Neural cell (in vitro differentiated cells): Measurements from ENCODE around the gene RASGEF1B.

Source experiments
- EP300 ChIP-seq: fragments of 450-650 bp; conservative IDR thresholded peaks from 2 replicates; pipeline ENCODE4 v1.6.1; 2014; ENCODE audit warnings: antibody characterized with exemption, mild to moderate bottlenecking, moderate library complexity; ENCODE audit not compliant: poor library complexity, severe bottlenecking
- EZH2 ChIP-seq: fragments of 200-600, 300-800 bp; shearing (Covaris generic), sonication (generic); IDR thresholded peaks from 2 replicates; pipeline ENCODE4 v1.6.1; 2014; ENCODE audit warnings: antibody characterized with exemption, low read length, borderline replicate concordance, mild to moderate bottlenecking; ENCODE audit not compliant: insufficient read depth, poor library complexity, severe bottlenecking
- MXI1 ChIP-seq: fragments of 450-650 bp; conservative IDR thresholded peaks from 2 replicates; pipeline ENCODE4 v1.6.1; 2014; ENCODE audit warnings: antibody characterized with exemption, mild to moderate bottlenecking; ENCODE audit not compliant: poor library complexity, severe bottlenecking
- POLR2AphosphoS5 ChIP-seq: IDR thresholded peaks from 2 replicates; pipeline ENCODE4 v1.6.1; 2012
- RAD21 ChIP-seq: fragments of 450-650 bp; conservative IDR thresholded peaks from 2 replicates; pipeline ENCODE4 v1.6.1; 2014; ENCODE audit warnings: antibody characterized with exemption, mild to moderate bottlenecking, moderate library complexity
- REST ChIP-seq: IDR thresholded peaks from 2 replicates; pipeline ENCODE4 v1.6.1; 2012; ENCODE audit warnings: borderline replicate concordance
- SMC3 ChIP-seq: fragments of 450-650 bp; conservative IDR thresholded peaks from 2 replicates; pipeline ENCODE4 v1.6.1; 2014; ENCODE audit warnings: antibody characterized with exemption, mild to moderate bottlenecking, moderate library complexity; ENCODE audit not compliant: poor library complexity
- TAF1 ChIP-seq: IDR thresholded peaks from 2 replicates; pipeline ENCODE4 v1.6.1; 2012; ENCODE audit warnings: low read depth
- TF ChIP-seq, protein P1 (sequence below): fragments of 450-650 bp; IDR thresholded peaks from 2 replicates; pipeline ENCODE4 v1.5.1; 2014; ENCODE audit warnings: antibody characterized with exemption, mild to moderate bottlenecking, moderate library complexity; ENCODE audit not compliant: poor library complexity, severe bottlenecking

GRCh38 chr4:81505004-81505598 lies 33.4 kb upstream of the RASGEF1B start:
- TF ChIP-seq, protein P1, sequence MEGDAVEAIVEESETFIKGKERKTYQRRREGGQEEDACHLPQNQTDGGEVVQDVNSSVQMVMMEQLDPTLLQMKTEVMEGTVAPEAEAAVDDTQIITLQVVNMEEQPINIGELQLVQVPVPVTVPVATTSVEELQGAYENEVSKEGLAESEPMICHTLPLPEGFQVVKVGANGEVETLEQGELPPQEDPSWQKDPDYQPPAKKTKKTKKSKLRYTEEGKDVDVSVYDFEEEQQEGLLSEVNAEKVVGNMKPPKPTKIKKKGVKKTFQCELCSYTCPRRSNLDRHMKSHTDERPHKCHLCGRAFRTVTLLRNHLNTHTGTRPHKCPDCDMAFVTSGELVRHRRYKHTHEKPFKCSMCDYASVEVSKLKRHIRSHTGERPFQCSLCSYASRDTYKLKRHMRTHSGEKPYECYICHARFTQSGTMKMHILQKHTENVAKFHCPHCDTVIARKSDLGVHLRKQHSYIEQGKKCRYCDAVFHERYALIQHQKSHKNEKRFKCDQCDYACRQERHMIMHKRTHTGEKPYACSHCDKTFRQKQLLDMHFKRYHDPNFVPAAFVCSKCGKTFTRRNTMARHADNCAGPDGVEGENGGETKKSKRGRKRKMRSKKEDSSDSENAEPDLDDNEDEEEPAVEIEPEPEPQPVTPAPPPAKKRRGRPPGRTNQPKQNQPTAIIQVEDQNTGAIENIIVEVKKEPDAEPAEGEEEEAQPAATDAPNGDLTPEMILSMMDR: no peak
- TF ChIP-seq TAF1 (no peak), POLR2AphosphoS5 (no peak), EZH2 (no peak), EP300 (no peak), RAD21 (no peak), MXI1 (no peak), REST (no peak), SMC3 (no peak)
